ENCODE data around the gene ERCC8. TPM values are rescaled to one million over a fixed set of nuclear protein-coding genes. Genes with fewer than 3 reads are reported as not detected.

The ERCC8 gene
- total and polyA plus RNA-seq, 2 of the 13 experiments (the other 11 are each of a cell fraction or from before 2014, with no cell fraction given): 24.4 to 35.2 TPM

DNA sequence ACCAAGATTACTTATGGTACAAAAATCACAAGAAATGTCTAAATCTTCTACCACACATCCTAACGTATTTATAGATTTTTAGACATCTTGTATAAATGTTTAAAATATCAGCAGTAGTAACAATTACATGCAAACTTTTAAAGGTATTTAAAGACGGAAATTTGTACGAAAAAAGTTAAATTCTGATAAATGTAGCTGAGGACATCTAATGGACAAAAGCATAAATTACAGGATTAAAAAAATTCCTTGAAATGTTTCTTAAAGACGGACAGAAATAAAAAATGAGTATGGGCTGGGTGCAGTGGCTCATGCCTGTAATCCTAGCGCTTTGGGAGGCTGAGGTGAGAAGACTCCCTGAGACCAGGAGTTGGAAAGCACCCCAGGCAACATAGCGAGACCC lies 15.8 kb downstream of the ERCC8 start:
- no peaks in the 10 kb centered on the region for H3K27me3 ChIP-seq (ENCODE audit: control insufficient read depth in 1 of 2, insufficient read depth in 2 of 2, low read length in 2 of 2)
- H3K4me2 ChIP-seq (ENCODE audit: low read depth, low read length): no peak overlapping the region
- POLR2A ChIA-PET: no interaction called here
- BruUV-seq (replicated peaks): no TSS peak
- in situ Hi-C loops (cut with HindIII; ENCODE audit: extremely low pct_ligation_motif_present, low pct_unique_long_range_greater_than_20kb): no loop called here
- FAIRE-seq: no peak
- TF ChIP-seq, protein P1, sequence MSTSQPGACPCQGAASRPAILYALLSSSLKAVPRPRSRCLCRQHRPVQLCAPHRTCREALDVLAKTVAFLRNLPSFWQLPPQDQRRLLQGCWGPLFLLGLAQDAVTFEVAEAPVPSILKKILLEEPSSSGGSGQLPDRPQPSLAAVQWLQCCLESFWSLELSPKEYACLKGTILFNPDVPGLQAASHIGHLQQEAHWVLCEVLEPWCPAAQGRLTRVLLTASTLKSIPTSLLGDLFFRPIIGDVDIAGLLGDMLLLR (CRISPR knock-in tag; IDR thresholded peaks at IDR 0.05): no peak
- TF ChIP-seq ZNF713 (CRISPR knock-in tag; IDR thresholded peaks at IDR 0.05) (no peak), ZNF674 (CRISPR knock-in tag; IDR thresholded peaks at IDR 0.05; ENCODE audit: low read depth) (no peak), PPARG (CRISPR knock-in tag; conservative IDR thresholded peaks at IDR 0.05) (no peak), STAG1 (CRISPR knock-in tag; IDR thresholded peaks at IDR 0.05) (peak; percentile 23; the same call in 1 of the 2 replicates), ZNF747 (CRISPR knock-in tag; IDR thresholded peaks at IDR 0.05; ENCODE audit: borderline replicate concordance) (no peak), CEBPG (CRISPR knock-in tag; IDR thresholded peaks at IDR 0.05) (no peak), BRCA1 (CRISPR knock-in tag; IDR thresholded peaks at IDR 0.05) (no peak)
- peaks cover 6 to 25% of the 10 kb centered on the region in 2 experiments; a peak in 4 of 5 replicates for H3K36me3 ChIP-seq (replicated peaks in 1 of 2; ENCODE audit: control insufficient read depth in 1 of 2, insufficient read depth in 2 of 2, low read length in 2 of 2)
- no peak overlapping the region for H3K4me3 ChIP-seq (replicated peaks in 1 of 3; ENCODE audit: insufficient read depth in 1 of 3, low read depth in 2 of 3, low read length in 3 of 3)
- 87% methylated on average over 6 of the region's 6 CpGs for WGBS (ENCODE audit: low lambda C conversion rate)
- no peaks in the 10 kb centered on the region for H3K79me2 ChIP-seq (ENCODE audit: insufficient read depth, low read length)
- H4K20me1 ChIP-seq (ENCODE audit: insufficient read depth, low read length): no peaks in the 10 kb centered on the region
- no peak for DNase-seq (ENCODE audit: low spot score)
- H3K4me1 ChIP-seq (ENCODE audit: insufficient read depth, low read length): no peaks in the 10 kb centered on the region
- H2AFZ ChIP-seq (ENCODE audit: low read length): no peak overlapping the region
- no peak for ATAC-seq
- CTCF ChIA-PET (ENCODE audit: low intra/inter-chr PET ratio, low total read pairs): interaction anchor here (1.4 kb wide), 1 partner anchor 251 kb away, joined by 8 read pairs; no protein-coding TSS in a partner anchor
- no peak overlapping the region for H3K27ac ChIP-seq (ENCODE audit: extremely low read length, insufficient read depth, low read length)
- no peak overlapping the region for H3K9ac ChIP-seq (ENCODE audit: insufficient read depth, low read depth, low read length)
- intact Hi-C loops (cut with micrococcal nuclease; ENCODE audit: unreplicated experiment): no loop called here
- H3K9me3 ChIP-seq (ENCODE audit: low read length): no peaks in the 10 kb centered on the region

DNA sequence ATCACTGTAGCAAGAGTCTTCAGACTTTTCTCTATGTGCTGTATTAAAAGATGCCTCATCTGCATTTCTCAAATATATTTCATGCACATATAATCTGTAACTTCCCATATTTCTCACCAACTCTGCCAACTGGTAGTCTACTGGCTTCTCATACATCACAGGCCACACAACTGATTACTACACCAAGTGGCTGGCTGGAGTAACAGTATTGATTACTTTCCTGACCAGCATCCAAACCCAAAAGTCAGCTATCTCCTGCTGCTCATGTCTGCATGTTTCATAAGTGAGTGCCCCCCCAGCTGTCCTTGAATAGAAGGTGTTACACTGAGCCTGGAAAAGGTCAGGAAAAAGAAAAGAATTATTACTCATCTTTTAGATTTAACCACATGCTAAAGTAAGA lies 17.4 kb downstream of the ERCC8 start:
- no peak overlapping the region for H2AFZ ChIP-seq (ENCODE audit: low read length)
- H3K4me2 ChIP-seq (ENCODE audit: low read depth, low read length): no peak overlapping the region
- H3K27me3 ChIP-seq (ENCODE audit: control insufficient read depth in 1 of 2, insufficient read depth in 2 of 2, low read length in 2 of 2): no peaks in the 10 kb centered on the region
- no peak for DNase-seq (ENCODE audit: low spot score)
- POLR2A ChIA-PET: no interaction called here
- in situ Hi-C loops (cut with HindIII; ENCODE audit: extremely low pct_ligation_motif_present, low pct_unique_long_range_greater_than_20kb) (no loop called here), intact Hi-C loops (cut with micrococcal nuclease; ENCODE audit: unreplicated experiment) (no loop called here)
- CTCF ChIA-PET (ENCODE audit: low intra/inter-chr PET ratio, low total read pairs): no interaction called here
- H3K4me1 ChIP-seq (ENCODE audit: insufficient read depth, low read length): no peaks in the 10 kb centered on the region
- ATAC-seq: no peak
- no peaks in the 10 kb centered on the region for H3K9me3 ChIP-seq (ENCODE audit: low read length)
- H3K79me2 ChIP-seq (ENCODE audit: insufficient read depth, low read length): no peaks in the 10 kb centered on the region
- H3K36me3 ChIP-seq (replicated peaks in 1 of 2; ENCODE audit: control insufficient read depth in 1 of 2, insufficient read depth in 2 of 2, low read length in 2 of 2): peaks cover 5 to 28% of the 10 kb centered on the region in 2 experiments; a peak in 4 of 5 replicates
- BruUV-seq (replicated peaks): no TSS peak
- no peak overlapping the region for H3K4me3 ChIP-seq (replicated peaks in 1 of 3; ENCODE audit: insufficient read depth in 1 of 3, low read depth in 2 of 3, low read length in 3 of 3)
- H3K27ac ChIP-seq (ENCODE audit: extremely low read length, insufficient read depth, low read length): no peak overlapping the region
- FAIRE-seq: no peak
- H4K20me1 ChIP-seq (ENCODE audit: insufficient read depth, low read length): no peaks in the 10 kb centered on the region
- no peak overlapping the region for H3K9ac ChIP-seq (ENCODE audit: insufficient read depth, low read depth, low read length)
- no peak for TF ChIP-seq ZNF17 (CRISPR knock-in tag; IDR thresholded peaks at IDR 0.05)
- TF ChIP-seq ZNF431 (CRISPR knock-in tag; IDR thresholded peaks at IDR 0.05; ENCODE audit: borderline replicate concordance, low read depth): no peak
- TF ChIP-seq NFE2L1 (CRISPR knock-in tag; IDR thresholded peaks at IDR 0.05; ENCODE audit: borderline replicate concordance): no peak
- TF ChIP-seq SALL1 (CRISPR knock-in tag; IDR thresholded peaks at IDR 0.05): no peak
- TF ChIP-seq, protein P2, sequence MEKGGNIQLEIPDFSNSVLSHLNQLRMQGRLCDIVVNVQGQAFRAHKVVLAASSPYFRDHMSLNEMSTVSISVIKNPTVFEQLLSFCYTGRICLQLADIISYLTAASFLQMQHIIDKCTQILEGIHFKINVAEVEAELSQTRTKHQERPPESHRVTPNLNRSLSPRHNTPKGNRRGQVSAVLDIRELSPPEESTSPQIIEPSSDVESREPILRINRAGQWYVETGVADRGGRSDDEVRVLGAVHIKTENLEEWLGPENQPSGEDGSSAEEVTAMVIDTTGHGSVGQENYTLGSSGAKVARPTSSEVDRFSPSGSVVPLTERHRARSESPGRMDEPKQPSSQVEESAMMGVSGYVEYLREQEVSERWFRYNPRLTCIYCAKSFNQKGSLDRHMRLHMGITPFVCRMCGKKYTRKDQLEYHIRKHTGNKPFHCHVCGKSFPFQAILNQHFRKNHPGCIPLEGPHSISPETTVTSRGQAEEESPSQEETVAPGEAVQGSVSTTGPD (CRISPR knock-in tag; IDR thresholded peaks at IDR 0.05): no peak
- TF ChIP-seq ATF7 (IDR thresholded peaks at IDR 0.05): no peak
- TF ChIP-seq ATF7 (CRISPR knock-in tag; IDR thresholded peaks at IDR 0.05): no peak
- TF ChIP-seq ZNF546 (CRISPR knock-in tag; conservative IDR thresholded peaks at IDR 0.05): no peak
- TF ChIP-seq, protein P3, sequence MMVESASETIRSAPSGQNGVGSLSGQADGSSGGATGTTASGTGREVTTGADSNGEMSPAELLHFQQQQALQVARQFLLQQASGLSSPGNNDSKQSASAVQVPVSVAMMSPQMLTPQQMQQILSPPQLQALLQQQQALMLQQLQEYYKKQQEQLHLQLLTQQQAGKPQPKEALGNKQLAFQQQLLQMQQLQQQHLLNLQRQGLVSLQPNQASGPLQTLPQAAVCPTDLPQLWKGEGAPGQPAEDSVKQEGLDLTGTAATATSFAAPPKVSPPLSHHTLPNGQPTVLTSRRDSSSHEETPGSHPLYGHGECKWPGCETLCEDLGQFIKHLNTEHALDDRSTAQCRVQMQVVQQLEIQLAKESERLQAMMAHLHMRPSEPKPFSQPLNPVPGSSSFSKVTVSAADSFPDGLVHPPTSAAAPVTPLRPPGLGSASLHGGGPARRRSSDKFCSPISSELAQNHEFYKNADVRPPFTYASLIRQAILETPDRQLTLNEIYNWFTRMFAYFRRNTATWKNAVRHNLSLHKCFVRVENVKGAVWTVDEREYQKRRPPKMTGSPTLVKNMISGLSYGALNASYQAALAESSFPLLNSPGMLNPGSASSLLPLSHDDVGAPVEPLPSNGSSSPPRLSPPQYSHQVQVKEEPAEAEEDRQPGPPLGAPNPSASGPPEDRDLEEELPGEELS (CRISPR knock-in tag; IDR thresholded peaks at IDR 0.05): no peak
- no peak for TF ChIP-seq CCAR2 (optimal IDR thresholded peaks at IDR 0.05; ENCODE audit: low read depth, low read length)
